NCI-H1417 treated with DMSO at 0.1 percent for 48 hours (cell line): ENCODE measurements around the gene PCDHB8.
"Not testable (repeated sequence)": the region's sequence is repeated elsewhere in the genome, so short reads cannot be mapped to it uniquely, and the experiment has no call there.

ENCODE experiments used
- DNase-seq: peaks from one replicate; lab custom pipeline; 2025; lab: John Stamatoyannopoulos, UW

PCDHB8 gene

DNA sequence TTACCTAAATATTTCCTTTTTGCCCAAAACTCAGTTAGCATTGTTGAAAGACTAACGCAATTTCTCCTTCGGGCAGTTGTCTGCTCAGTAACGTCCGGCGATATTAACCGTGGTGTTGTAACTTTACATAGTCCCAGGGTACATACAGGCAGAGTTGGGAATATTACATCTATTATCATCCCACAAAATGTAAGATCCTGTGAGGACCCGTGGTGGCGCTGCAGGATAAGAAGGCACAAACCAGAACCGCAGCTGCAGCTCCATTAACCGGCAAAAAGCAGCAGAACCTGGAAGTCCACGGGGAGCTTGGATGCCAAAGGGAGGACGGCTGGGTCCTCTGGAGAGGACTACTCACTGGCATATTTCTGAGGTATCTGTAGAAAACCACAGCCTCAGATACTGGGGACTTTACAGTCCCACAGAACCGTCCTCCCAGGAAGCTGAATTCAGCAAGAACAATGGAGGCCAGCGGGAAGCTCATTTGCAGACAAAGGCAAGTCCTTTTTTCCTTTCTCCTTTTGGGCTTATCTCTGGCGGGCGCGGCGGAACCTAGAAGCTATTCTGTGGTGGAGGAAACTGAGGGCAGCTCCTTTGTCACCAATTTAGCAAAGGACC lies at the start of gene PCDHB8:
Gene PCDHB8, plus strand, starts transcription at position 214 of the 615 bp plus-strand sequence. Its CDS starts 245 bp downstream, at position 459.
- not testable (repeated sequence) for DNase-seq

DNA sequence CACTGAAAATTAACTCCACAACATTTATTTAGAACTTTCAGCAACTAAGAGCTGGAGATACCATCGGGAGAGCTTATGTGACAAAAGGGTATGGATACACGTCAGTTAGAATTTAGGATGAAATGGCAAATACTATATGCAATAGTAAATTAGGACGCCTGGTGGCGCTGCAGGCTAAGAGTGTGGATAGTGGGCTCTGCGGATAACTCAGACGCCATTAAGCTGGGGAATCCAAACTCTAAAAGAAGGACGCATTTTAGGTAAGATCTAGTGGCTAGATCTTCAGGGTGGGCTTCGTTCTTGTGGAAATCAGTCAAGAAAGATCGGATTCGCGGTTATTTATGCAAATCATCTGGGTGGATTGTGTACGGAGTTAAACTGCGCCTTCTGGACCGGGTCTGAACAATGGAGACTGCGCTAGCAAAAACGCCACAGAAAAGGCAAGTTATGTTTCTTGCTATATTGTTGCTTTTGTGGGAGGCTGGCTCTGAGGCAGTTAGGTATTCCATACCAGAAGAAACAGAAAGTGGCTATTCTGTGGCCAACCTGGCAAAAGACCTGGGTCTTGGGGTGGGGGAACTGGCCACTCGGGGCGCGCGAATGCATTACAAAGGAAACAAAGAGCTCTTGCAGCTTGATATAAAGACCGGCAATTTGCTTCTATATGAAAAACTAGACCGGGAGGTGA lies 42.4 kb upstream of the PCDHB8 start, which contains the start of gene PCDHB5:
Gene PCDHB5, plus strand, starts transcription at position 177 of the 688 bp plus-strand sequence. Its CDS starts 229 bp downstream, at position 406.
- peak; percentile 42 for DNase-seq

GRCh38 chr5:141135718-141136266 lies 41.8 kb upstream of the PCDHB8 start:
- DNase-seq: no peak

- DNase-seq: not testable (repeated sequence)
These were observed 40.2 kb upstream of the PCDHB8 start for GRCh38 chr5:141137346-141137745.

DNA sequence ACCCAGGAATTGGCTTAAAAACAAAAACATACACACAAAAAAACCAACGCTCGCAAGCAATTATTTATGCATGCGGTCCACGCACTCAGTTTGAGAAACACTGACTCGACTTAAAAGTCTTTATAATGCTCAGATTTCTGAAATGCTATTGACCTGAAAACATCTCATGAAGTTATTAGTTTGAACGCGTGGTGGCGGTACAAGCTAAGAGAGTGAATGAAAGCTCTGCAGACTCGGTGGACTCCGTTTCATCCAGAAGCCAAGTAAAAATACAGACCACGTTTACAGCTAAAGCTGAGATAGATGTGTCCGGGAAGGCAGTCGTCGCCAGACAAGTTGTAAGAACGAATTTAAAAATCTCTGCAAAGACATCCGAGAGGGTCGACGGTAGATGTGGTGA lies 27.8 kb upstream of the PCDHB8 start, which contains the start of gene PCDHB6:
Gene PCDHB6, plus strand, starts transcription at position 246 of the 400 bp plus-strand sequence. CDS start 201 bp downstream, outside the sequence.
- no peak for DNase-seq

DNA sequence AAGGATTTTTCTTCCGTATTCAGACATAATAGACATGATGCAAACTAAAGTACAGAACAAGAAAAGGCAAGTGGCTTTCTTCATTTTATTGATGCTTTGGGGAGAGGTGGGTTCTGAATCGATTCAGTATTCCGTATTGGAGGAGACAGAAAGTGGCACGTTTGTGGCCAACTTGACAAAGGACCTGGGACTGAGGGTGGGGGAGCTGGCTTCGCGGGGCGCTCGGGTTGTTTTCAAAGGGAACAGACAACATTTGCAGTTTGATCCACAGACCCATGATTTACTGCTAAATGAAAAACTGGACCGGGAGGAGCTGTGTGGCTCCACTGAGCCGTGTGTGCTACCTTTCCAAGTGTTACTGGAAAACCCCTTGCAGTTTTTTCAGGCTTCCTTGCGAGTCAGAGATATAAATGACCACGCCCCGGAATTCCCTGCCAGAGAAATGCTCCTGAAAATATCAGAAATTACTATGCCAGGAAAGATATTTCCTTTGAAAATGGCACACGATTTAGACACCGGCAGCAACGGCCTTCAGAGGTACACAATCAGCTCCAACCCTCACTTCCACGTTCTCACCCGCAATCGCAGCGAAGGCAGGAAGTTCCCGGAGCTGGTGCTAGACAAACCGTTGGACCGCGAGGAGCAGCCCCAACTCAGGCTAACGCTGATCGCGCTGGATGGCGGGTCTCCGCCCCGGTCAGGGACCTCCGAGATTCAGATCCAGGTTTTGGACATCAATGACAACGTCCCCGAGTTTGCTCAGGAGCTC lies 27.2 kb upstream of the PCDHB8 start:
- DNase-seq: no peak

- no peak for DNase-seq
These were observed 26.6 kb upstream of the PCDHB8 start for GRCh38 chr5:141150993-141151325.

DNA sequence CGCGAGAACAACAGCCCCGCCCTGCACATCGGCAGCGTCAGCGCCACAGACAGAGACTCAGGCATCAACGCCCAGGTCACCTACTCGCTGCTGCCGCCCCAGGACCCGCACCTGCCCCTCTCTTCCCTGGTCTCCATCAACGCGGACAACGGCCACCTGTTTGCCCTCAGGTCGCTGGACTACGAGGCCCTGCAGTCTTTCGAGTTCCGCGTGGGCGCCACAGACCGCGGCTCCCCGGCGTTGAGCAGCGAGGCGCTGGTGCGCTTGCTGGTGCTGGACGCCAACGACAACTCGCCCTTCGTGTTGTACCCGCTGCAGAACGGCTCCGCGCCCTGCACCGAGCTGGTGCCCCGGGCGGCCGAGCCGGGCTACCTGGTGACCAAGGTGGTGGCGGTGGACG lies 26.0 kb upstream of the PCDHB8 start:
- not testable (repeated sequence) for DNase-seq

DNA sequence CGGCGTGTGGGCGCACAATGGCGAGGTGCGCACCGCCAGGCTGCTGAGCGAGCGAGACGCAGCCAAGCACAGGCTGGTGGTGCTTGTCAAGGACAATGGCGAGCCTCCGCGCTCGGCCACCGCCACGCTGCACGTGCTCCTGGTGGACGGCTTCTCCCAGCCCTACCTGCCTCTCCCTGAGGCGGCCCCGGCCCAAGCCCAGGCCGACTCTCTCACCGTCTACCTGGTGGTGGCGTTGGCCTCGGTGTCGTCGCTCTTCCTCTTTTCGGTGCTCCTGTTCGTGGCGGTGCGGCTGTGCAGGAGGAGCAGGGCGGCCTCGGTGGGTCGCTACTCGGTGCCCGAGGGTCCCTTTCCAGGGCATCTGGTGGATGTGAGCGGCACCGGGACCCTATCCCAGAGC lies 25.5 kb upstream of the PCDHB8 start:
- DNase-seq: not testable (repeated sequence)

DNA sequence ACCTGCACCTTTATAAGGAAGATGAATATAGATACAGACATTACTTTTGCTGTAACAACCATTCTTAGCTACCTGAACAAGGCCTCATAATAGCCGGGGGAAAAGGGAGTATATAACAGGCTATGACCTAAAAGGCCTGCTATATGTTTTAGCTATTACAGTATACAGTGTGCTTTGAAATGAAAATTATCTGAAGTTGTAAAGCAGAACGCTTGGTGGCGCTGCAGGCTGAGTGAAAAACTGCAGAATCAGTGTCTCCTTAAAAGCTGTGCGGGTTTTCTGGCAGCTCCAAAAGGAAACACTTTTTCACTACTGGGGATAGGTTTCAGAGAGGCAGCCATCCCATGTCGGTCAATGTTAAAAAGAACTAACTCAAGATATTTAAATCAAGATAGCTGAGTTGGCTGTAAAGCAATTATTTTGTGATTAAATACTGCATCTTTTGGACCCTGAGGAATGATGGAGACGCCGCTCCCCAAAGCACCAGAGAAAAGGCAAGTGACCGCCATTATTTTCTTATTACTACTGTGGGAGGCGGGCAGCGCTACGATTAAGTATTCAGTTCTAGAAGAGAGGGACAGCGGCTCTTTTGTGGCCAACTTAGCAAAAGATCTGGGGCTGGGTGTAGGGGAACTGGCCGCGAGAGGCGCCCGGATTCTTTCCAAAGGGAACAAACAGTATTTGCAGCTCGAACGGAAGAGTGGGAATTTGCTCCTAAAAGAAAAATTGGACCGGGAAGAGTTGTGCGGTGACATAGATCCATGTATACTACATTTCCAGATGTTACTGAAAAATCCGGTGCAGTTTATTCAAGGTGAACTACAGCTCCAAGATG lies 21.8 kb upstream of the PCDHB8 start:
- DNase-seq: no peak

- not testable (repeated sequence) for DNase-seq
These were observed 20.2 kb upstream of the PCDHB8 start for GRCh38 chr5:141157356-141157755.

DNA sequence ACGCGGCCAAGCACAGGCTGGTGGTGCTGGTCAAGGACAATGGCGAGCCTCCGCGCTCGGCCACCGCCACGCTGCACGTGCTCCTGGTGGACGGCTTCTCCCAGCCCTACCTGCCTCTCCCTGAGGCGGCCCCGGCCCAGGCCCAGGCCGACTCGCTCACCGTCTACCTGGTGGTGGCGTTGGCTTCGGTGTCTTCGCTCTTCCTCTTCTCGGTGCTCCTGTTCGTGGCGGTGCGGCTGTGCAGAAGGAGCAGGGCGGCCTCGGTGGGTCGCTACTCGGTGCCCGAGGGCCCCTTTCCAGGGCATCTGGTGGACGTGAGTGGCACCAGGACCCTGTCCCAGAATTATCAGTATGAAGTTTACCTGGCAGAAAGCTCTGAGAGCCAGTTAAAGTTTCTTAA lies 19.7 kb upstream of the PCDHB8 start:
- not testable (repeated sequence) for DNase-seq

- no peak for DNase-seq
These were observed 5.0 kb upstream of the PCDHB8 start, which contains the start of gene PCDHB7 for GRCh38 chr5:141172381-141173204. TSS of gene PCDHB7 (plus strand) at chr5:141172644. CDS start at chr5:141172836, 192 bp downstream.

GRCh38 chr5:141174291-141175104 lies 3.1 kb upstream of the PCDHB8 start:
- not testable (repeated sequence) for DNase-seq

DNA sequence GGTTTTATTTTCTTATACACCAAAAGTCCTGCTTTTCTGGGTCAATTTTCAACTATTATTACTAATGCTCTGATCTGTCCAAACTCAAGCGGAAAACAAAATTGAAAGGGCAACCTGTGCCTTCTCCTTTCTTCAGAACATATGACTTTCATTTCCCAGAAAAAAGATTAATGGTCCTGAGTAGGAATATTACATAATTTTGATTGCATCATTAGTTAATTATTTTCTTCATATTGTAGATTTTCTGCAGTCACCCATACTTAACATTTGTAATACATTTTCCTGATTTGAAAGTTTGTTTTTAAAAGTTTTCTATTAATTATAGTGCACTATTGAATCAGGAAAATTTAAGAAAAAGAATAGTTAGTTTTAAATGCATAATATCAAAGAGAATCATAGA lies 1.7 kb upstream of the PCDHB8 start:
- DNase-seq: no peak

- DNase-seq: not testable (repeated sequence)
These were observed 1.8 kb downstream of the PCDHB8 start for GRCh38 chr5:141179371-141179770.

DNA sequence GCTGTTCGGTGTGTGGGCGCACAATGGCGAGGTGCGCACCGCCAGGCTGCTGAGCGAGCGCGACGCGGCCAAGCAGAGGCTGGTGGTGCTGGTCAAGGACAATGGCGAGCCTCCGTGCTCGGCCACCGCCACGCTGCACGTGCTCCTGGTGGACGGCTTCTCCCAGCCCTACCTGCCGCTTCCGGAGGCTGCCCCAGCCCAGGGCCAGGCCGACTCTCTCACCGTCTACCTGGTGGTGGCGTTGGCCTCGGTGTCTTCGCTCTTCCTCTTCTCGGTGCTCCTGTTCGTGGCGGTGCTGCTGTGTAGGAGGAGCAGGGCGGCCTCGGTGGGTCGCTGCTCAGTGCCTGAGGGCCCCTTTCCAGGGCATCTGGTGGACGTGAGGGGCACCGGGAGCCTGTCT lies 2.3 kb downstream of the PCDHB8 start:
- DNase-seq: not testable (repeated sequence)

DNA sequence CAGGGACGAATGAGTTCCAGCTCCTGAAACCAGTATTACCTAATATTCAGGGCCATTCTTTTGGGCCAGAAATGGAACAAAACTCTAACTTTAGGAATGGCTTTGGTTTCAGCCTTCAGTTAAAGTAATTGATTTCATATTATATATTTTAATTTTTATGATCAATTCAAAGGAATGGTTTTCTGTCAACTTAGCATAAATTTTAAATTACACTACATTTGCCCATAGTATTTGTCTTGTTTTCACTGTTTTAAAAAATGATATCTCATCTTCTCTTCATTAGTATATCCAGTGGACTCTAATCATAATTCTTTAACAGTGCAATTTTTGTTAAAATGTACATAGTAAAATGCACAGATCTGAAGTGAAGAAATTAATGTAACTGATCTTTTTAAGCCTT lies 2.7 kb downstream of the PCDHB8 start:
- no peak for DNase-seq

- no peak for DNase-seq
These were observed 4.7 kb downstream of the PCDHB8 start, which contains the start of gene PCDHB16 for GRCh38 chr5:141182248-141182647. TSS of gene PCDHB16 (plus strand) at chr5:141182387. CDS start at chr5:141182560, 173 bp downstream.
